Esophagus squamous epithelium (tissue), 5 donors: ENCODE data around the gene TCOF1. TPM values are rescaled to one million over a fixed set of nuclear protein-coding genes. Genes with fewer than 3 reads are reported as not detected.

Source experiments
- DNase-seq: peaks from one replicate; lab custom pipeline; 2025; lab: John Stamatoyannopoulos, UW
- H3K27ac ChIP-seq, 4 donors: fragments of 200-600 bp; sonication (generic); one replicate each; pipeline ENCODE4 v1.5.1; 2016 to 2019; ENCODE audit warnings: mild to moderate bottlenecking in 1 of 4
- H3K27me3 ChIP-seq, 4 donors: fragments of 200-600 bp; sonication (generic); 1 replicate in 3 of 4; 2 replicates in 1 of 4; pipeline versions ENCODE4 v1.5.1 to v1.6.0; 2017 to 2021; ENCODE audit warnings: antibody characterized with exemption in 1 of 4
- H3K36me3 ChIP-seq, 3 donors: fragments of 200-600 bp; sonication (generic); one replicate each; pipeline ENCODE4 v1.5.1; 2016 to 2019
- H3K4me1 ChIP-seq, 3 donors: fragments of 200-600 bp; sonication (generic); one replicate each; pipeline ENCODE4 v1.5.1; 2017 to 2019
- H3K4me3 ChIP-seq, 4 donors: fragments of 200-600 bp; sonication (generic); 1 replicate in 3 of 4; 2 replicates in 1 of 4; pipeline ENCODE4 v1.5.1; 2016 to 2019; ENCODE audit warnings: mild to moderate bottlenecking in 2 of 4, moderate library complexity in 1 of 4
- H3K9me3 ChIP-seq, 3 donors: fragments of 200-600 bp; sonication (generic); one replicate each; pipeline ENCODE4 v1.5.1; 2016 to 2019
- POLR2A ChIP-seq, 4 donors: fragments of 450-650 bp; IDR thresholded peaks; one replicate each; pipeline ENCODE4 v1.6.1; 2017; ENCODE audit warnings: antibody characterized with exemption in 4 of 4, mild to moderate bottlenecking in 4 of 4, moderate library complexity in 3 of 4
- WGBS, 2 donors: methylation state at CpG; one replicate each; pipeline ENCODE4 v1.1.5; 2018; 5-methylcytosine and 5-hydroxymethylcytosine counted together
- intact Hi-C: fragments of 100-400 bp; cut with DNase I; formaldehyde crosslinking; loops from one replicate; pipeline ENCODE4 v1.15.0; 2022
- total RNA-seq, 4 donors: library from RNA; depleted of rRNA; stranded (reverse); fragments of >200 nt; gene quantifications; one replicate each; pipeline ENCODE4 v1.1.0, GENCODE V29; 2016
- TF ChIP-seq, protein P1 (sequence below), 6 experiments: fragments of 450-650 bp in 4 of 6; fragments of 200-600 bp in 2 of 6; sonication (generic) in 2 of 6; IDR thresholded peaks; one replicate each; pipeline ENCODE4 v1.5.1; 2016 to 2019; ENCODE audit warnings: antibody characterized with exemption in 6 of 6, mild to moderate bottlenecking in 4 of 6, moderate library complexity in 4 of 6
- donor health status: DM: yes; HTN: yes; CAD: no.

TCOF1 gene
- total RNA-seq, 4 donors from 2014 or later, result 18.2 to 41.4 (median 24.8) TPM

DNA sequence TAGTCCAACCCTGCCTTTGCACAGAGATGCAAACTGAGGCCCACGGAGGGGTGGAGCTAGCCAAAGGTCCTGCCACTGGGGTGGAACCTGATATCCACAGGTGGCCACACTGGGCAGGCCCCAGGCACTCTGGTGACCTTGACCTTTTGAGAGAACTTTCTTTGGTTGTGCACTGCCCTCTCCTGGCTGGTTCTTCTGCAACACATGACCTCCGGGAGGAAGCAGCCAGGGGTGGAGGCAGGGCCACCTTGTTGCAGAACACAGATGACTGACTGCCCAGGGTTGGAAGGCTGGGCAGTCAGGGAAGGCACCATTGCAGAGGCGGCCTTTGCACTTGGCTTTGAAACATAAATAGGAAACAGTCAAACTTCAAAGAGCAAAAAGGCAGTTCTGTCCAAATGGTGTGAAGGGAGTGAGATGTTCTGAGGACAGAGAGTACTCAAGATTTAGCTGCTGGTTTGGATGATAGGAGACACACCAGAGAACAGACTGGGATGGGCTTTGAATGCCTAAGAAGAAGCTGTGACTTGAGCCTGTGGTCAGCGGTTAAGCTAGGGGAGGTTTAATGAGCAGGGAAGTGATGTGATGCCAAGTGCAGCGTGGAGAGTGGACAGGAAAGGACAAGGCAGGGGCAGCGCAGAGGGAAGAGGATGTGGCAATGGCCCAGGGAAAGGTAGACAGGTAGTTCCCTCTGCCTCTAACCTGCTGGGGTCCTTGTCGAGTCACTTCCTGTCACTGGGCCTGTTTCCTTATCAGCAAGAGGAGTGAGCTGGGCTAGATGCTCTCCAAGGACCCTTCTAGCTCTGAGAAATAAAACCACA lies 6.8 kb upstream of the TCOF1 start:
- no peak for DNase-seq
- no peak overlapping the region for H3K4me3 ChIP-seq
- H3K36me3 ChIP-seq, result no peaks in the 10 kb centered on the region
- H3K27me3 ChIP-seq, result no peaks in the 10 kb centered on the region
- intact Hi-C loops, result loop anchor here (10.0 kb wide), 1 partner anchor 76 kb away; no protein-coding TSS in a partner anchor
- no peaks in the 10 kb centered on the region for H3K9me3 ChIP-seq
- 48 to 63% methylated on average over 6 of the region's 7 CpGs for WGBS, 2 donors
- TF ChIP-seq POLR2A (IDR thresholded peaks at IDR 0.05), result no peak
- TF ChIP-seq, protein P1, sequence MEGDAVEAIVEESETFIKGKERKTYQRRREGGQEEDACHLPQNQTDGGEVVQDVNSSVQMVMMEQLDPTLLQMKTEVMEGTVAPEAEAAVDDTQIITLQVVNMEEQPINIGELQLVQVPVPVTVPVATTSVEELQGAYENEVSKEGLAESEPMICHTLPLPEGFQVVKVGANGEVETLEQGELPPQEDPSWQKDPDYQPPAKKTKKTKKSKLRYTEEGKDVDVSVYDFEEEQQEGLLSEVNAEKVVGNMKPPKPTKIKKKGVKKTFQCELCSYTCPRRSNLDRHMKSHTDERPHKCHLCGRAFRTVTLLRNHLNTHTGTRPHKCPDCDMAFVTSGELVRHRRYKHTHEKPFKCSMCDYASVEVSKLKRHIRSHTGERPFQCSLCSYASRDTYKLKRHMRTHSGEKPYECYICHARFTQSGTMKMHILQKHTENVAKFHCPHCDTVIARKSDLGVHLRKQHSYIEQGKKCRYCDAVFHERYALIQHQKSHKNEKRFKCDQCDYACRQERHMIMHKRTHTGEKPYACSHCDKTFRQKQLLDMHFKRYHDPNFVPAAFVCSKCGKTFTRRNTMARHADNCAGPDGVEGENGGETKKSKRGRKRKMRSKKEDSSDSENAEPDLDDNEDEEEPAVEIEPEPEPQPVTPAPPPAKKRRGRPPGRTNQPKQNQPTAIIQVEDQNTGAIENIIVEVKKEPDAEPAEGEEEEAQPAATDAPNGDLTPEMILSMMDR (IDR thresholded peaks at IDR 0.05), result peak; percentile 41 to 78 (median 55)
- peaks cover 0 to 9% (median 0%) of the 10 kb centered on the region in 3 donors for H3K4me1 ChIP-seq
- no peak overlapping the region for H3K27ac ChIP-seq

DNA sequence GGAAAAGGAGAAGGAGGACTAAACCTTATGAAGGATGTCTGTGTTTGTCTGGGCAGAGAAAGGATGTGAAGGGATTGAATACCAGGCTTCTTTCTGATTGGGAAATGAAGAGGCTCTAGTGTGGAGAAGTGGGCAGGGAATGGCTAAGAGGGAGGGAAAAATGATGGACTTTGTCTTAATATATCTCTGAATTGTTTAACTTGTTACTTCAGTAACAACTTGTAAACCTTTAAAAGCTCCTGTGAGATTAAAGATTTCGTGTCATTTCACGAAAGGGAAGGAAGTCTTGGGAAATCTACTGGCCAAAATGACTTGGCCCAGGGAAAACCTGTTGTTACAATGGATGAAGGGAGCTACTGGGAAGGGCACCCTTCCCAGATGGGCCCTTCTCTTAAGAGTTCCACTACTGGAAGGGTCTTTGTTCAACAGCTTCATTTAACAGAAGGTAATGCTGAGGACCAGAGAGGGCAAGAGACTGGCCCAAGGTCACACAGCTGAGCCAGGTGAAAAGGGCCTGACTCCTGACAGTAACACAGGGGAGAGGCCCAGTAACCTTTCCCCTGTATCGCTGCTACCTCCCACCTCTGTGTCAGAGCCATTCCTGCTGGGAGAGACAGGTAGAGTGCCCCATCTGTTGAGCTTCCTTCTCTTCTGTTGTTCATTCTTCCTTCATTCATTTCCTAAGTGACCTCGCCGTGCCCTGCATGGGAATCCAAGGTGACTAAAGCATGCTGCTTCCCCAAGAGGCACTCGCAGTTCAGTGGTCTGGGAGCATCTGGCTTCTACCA lies 5.1 kb upstream of the TCOF1 start:
- no peak overlapping the region for H3K27ac ChIP-seq
- H3K36me3 ChIP-seq, result no peaks in the 10 kb centered on the region
- no peak overlapping the region for H3K4me3 ChIP-seq
- WGBS, 2 donors, result 81 to 82% methylated on average over 6 of the region's 6 CpGs
- H3K27me3 ChIP-seq, result no peaks in the 10 kb centered on the region
- intact Hi-C loops, result loop anchor here (10.0 kb wide), 1 partner anchor 78 kb away; no protein-coding TSS in a partner anchor
- DNase-seq, result no peak
- H3K4me1 ChIP-seq, result peaks cover 3 to 16% (median 4%) of the 10 kb centered on the region in 3 donors
- H3K9me3 ChIP-seq, result no peaks in the 10 kb centered on the region
- no peak for TF ChIP-seq POLR2A (IDR thresholded peaks at IDR 0.05)
- TF ChIP-seq, protein P1 (IDR thresholded peaks at IDR 0.05), result no peak

DNA sequence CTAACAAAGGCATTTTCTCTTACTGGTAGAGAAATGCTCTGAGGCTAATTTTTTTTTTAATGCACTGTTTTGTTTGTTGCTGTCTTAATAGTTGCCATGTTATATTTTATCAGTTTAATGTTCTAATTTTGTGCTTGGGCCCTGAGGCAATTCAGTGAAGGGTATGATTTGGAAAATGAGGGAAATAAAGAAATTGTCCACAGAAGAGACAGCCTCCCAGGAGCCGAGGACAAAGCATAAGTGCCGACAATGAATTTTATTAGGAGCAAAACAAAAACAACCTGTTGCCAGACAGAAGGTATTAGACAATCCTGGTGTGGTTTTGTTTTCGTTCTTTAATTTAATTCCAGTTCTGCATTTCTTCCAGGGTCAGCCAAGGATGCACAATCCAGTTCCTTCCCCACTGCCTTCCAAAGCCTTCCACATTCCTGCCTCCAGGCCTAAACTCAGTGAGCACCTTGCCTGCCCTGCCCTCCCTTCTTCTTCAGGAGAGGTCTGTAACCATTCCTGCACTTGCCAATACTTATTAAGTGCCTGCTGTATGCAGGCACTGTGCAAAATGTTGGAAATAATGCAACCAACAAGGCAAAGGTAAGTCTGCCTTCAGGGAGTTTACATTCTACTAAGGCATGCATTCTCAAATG lies 4.3 kb upstream of the TCOF1 start:
- Histone ChIP-seq H3K36me3 (no peaks in the 10 kb centered on the region), H3K27me3 (no peaks in the 10 kb centered on the region), H3K4me1 (peaks cover 3 to 21% (median 7%) of the 10 kb centered on the region in 3 donors), H3K4me3 (no peak overlapping the region), H3K27ac (no peak overlapping the region), H3K9me3 (no peaks in the 10 kb centered on the region)
- no peak for TF ChIP-seq POLR2A (IDR thresholded peaks at IDR 0.05)
- TF ChIP-seq, protein P1 (IDR thresholded peaks at IDR 0.05), result no peak
- WGBS, 2 donors, result 76 to 88% methylated on average over 3 of the region's 3 CpGs
- DNase-seq, result no peak
- intact Hi-C loops, result loop anchor here (10.0 kb wide), 1 partner anchor 78 kb away; no protein-coding TSS in a partner anchor

DNA sequence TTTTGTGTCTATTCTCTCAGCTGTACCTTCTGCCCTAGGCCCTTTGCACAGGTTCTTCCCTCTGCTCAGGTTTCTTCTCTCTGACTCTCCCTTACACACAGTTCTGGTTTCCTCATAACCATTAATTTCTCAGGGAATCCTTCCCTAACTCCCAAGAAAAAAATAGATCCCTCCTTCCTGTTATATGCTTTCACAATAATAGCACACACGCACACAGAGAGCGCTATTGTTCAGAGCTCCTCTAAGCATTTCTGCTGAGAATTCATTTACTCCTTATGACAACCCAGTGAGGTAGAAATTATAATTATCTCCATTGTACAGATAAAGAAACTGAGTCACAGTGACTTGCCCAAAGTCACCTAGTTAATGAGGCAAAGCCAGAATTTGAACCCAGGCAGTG lies 1.7 kb upstream of the TCOF1 start:
- WGBS, 2 donors, result 83 to 96% methylated on average over 2 of the region's 2 CpGs
- Histone ChIP-seq H3K9me3 (no peaks in the 10 kb centered on the region), H3K4me1 (peaks cover 12 to 31% (median 15%) of the 10 kb centered on the region in 3 donors), H3K36me3 (peaks cover 0 to 11% (median 0%) of the 10 kb centered on the region in 3 donors), H3K27ac (no peak overlapping the region), H3K27me3 (no peaks in the 10 kb centered on the region), H3K4me3 (no peak overlapping the region)
- no peak for DNase-seq
- TF ChIP-seq, protein P1 (IDR thresholded peaks at IDR 0.05), result no peak
- no peak for TF ChIP-seq POLR2A (IDR thresholded peaks at IDR 0.05)
- intact Hi-C loops, result loop anchor here (10.0 kb wide), 1 partner anchor 81 kb away; no protein-coding TSS in a partner anchor
